Liver (tissue), 9 donors: ENCODE measurements around the gene CACNA1H. TPM values are rescaled to one million over a fixed set of nuclear protein-coding genes. Genes with fewer than 3 reads are reported as not detected.

Experiments
- DNase-seq: peaks from one replicate; pipeline ENCODE4 v3.0.0-alpha.2; 2017; ENCODE audit warnings: low spot score
- H3K27ac ChIP-seq, 2 donors: one replicate each; pipeline ENCODE4 v1.7.0; 2013; ENCODE audit warnings: inconsistent platforms in 2 of 2, low read length in 2 of 2, control low read depth in 1 of 2, low read depth in 1 of 2, mild to moderate bottlenecking in 1 of 2
- H3K27me3 ChIP-seq, 4 donors: one replicate each; pipeline versions ENCODE4 v1.6.1 to v1.7.0; 2013; ENCODE audit warnings: low read length in 3 of 4, inconsistent platforms in 1 of 4, mild to moderate bottlenecking in 1 of 4, moderate library complexity in 1 of 4; ENCODE audit not compliant: control insufficient read depth in 4 of 4, insufficient read depth in 4 of 4
- H3K36me3 ChIP-seq, 4 donors: one replicate each; pipeline versions ENCODE4 v1.6.1 to v1.7.0; 2013; ENCODE audit warnings: low read length in 3 of 4, mild to moderate bottlenecking in 3 of 4, low read depth in 1 of 4, moderate library complexity in 1 of 4; ENCODE audit not compliant: control insufficient read depth in 4 of 4, insufficient read depth in 3 of 4
- H3K4me1 ChIP-seq, 4 donors: one replicate each; pipeline versions ENCODE4 v1.6.1 to v1.7.0; 2013; ENCODE audit warnings: low read length in 3 of 4, mild to moderate bottlenecking in 3 of 4, moderate library complexity in 1 of 4; ENCODE audit not compliant: control insufficient read depth in 4 of 4, insufficient read depth in 4 of 4
- H3K4me3 ChIP-seq, 3 donors: one replicate each; pipeline versions ENCODE4 v1.6.1 to v1.7.0; 2013; ENCODE audit warnings: low read length in 3 of 3, control low read depth in 1 of 3, low read depth in 1 of 3, mild to moderate bottlenecking in 1 of 3
- H3K9ac ChIP-seq, 2 donors: one replicate each; pipeline ENCODE4 v1.7.0; 2013; ENCODE audit warnings: low read length in 2 of 2, mild to moderate bottlenecking in 2 of 2, moderate library complexity in 2 of 2, control low read depth in 1 of 2, low read depth in 1 of 2
- H3K9me3 ChIP-seq, 4 donors: one replicate each; pipeline versions ENCODE4 v1.6.1 to v1.7.0; 2013; ENCODE audit warnings: low read length in 3 of 4; ENCODE audit not compliant: control insufficient read depth in 4 of 4
- EGR1 ChIP-seq, 2 donors: IDR thresholded peaks; 2 replicates each; pipeline ENCODE4 v1.6.1; 2016 to 2018; ENCODE audit warnings: antibody characterized with exemption in 2 of 2, low read depth in 2 of 2
- FOXA1 ChIP-seq: IDR thresholded peaks from 2 replicates; pipeline ENCODE4 v1.6.1; 2016; ENCODE audit warnings: antibody characterized with exemption
- FOXA2 ChIP-seq: IDR thresholded peaks from 2 replicates; pipeline ENCODE4 v1.6.1; 2016; ENCODE audit warnings: antibody characterized with exemption
- GABPA ChIP-seq, 2 donors: IDR thresholded peaks in 1 of 2; conservative IDR thresholded peaks in 1 of 2; 2 replicates each; pipeline ENCODE4 v1.6.1; 2016; ENCODE audit warnings: antibody characterized with exemption in 2 of 2, mild to moderate bottlenecking in 1 of 2, moderate library complexity in 1 of 2
- HNF4A ChIP-seq, 2 donors: conservative IDR thresholded peaks; 2 replicates each; pipeline ENCODE4 v1.6.1; 2016; ENCODE audit warnings: antibody characterized with exemption in 2 of 2, mild to moderate bottlenecking in 2 of 2
- HNF4G ChIP-seq: IDR thresholded peaks from 2 replicates; pipeline ENCODE4 v1.6.1; 2016; ENCODE audit warnings: antibody characterized with exemption
- JUND ChIP-seq, 2 donors: IDR thresholded peaks; 2 replicates each; pipeline ENCODE4 v1.6.1; 2016; ENCODE audit warnings: antibody characterized with exemption in 2 of 2
- NR2F2 ChIP-seq: IDR thresholded peaks from 2 replicates; pipeline ENCODE4 v1.6.1; 2016; ENCODE audit warnings: antibody characterized with exemption
- RAD21 ChIP-seq, 2 donors: IDR thresholded peaks; 2 replicates each; pipeline ENCODE4 v1.6.1; 2016; ENCODE audit warnings: antibody characterized with exemption in 2 of 2, mild to moderate bottlenecking in 2 of 2
- RXRA ChIP-seq, 2 donors: IDR thresholded peaks; 2 replicates each; pipeline ENCODE4 v1.6.1; 2017 to 2018; ENCODE audit warnings: antibody characterized with exemption in 2 of 2, mild to moderate bottlenecking in 1 of 2
- SP1 ChIP-seq: IDR thresholded peaks from 2 replicates; pipeline ENCODE4 v1.6.1; 2018; ENCODE audit warnings: antibody characterized with exemption, mild to moderate bottlenecking
- TAF1 ChIP-seq: conservative IDR thresholded peaks from 2 replicates; pipeline ENCODE4 v1.6.1; 2016; ENCODE audit warnings: antibody characterized with exemption, mild to moderate bottlenecking
- YY1 ChIP-seq: IDR thresholded peaks from 2 replicates; pipeline ENCODE4 v1.6.1; 2016; ENCODE audit warnings: antibody characterized with exemption, mild to moderate bottlenecking
- WGBS: extraction: QIAGEN DNeasy Blood & Tissue Kit; methylation state at CpG from one replicate; pipeline ENCODE4 v1.1.7; 2013; 5-methylcytosine and 5-hydroxymethylcytosine counted together
- polyA plus RNA-seq, 2 donors: library from polyadenylated mRNA; stranded (reverse) in 1 of 2; unstranded in 1 of 2; fragments of 200-250 nt in 1 of 2; fragments of >200 nt in 1 of 2; fragmentation: Nextera tagmentation in 1 of 2; extraction: Ambion mirVana in 1 of 2; gene quantifications; one replicate each; pipeline versions ENCODE4 v1.2.1 to v1.2.3, GENCODE V29; 2013 to 2015
- total RNA-seq, 2 donors: library from RNA; depleted of rRNA; stranded (reverse); fragments of >200 nt; gene quantifications; one replicate each; pipeline ENCODE4 v1.2.3, GENCODE V29; 2014
- TF ChIP-seq, protein P1 (sequence below): fragments of 150-350 bp; IDR thresholded peaks from 2 replicates; pipeline ENCODE4 v1.5.1; 2017; ENCODE audit warnings: improper control_type of control experiment, low read depth, low read length; ENCODE audit not compliant: missing input control
- TF ChIP-seq, protein P2 (sequence below): IDR thresholded peaks from 2 replicates; pipeline ENCODE4 v1.6.1; 2016; ENCODE audit warnings: antibody characterized with exemption
- TF ChIP-seq, protein P3 (sequence below): IDR thresholded peaks from 2 replicates; pipeline ENCODE4 v1.6.1; 2016; ENCODE audit warnings: antibody characterized with exemption
- TF ChIP-seq, protein P4 (sequence below): IDR thresholded peaks from 2 replicates; pipeline ENCODE4 v1.6.1; 2016; ENCODE audit warnings: antibody characterized with exemption, mild to moderate bottlenecking
- TF ChIP-seq, protein P5 (sequence below): IDR thresholded peaks from 2 replicates; pipeline ENCODE4 v1.6.1; 2016; ENCODE audit warnings: antibody characterized with exemption
- donor health status: healthy.
- donor health status: healthy.
- donor health status: healthy.
- donor health status: healthy.
- donor health status: healthy.

Gene CACNA1H
- total and polyA plus RNA-seq, 4 donors = 0.21 to 8.5 (median 6.1) TPM

DNA sequence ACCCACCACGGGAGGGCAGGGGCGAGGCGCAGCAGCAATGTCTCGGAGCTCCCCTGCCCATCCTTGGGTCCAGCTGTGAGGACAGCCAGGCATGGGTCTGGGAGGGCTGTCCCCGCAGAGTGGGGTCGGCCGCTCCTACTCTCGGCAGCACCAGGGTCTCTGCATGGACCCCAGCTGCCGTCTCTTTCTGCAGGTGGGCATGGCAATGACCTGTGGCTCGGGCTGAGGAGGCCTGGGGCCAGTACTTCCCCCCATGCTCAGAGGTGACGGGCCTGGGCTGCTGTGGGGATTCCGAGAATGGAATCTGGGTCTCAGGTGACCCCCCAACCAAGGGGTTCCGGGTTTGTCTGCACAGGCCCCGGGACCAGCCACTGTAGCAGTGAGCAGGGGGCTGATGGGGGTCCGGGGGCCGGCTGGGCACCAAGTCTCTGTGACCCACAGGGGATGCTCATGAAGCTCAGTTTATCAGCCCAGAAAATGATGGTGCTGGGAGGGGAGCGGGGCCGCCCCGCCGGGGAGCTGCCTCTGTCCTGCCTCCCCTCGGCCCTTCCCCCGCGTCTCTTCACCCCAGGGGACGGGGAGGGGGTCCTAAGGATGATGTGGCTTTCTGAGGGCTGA, 23.5 kb downstream of the CACNA1H start:
- Histone ChIP-seq H3K4me1 (peaks cover 4 to 27% (median 16%) of the 10 kb centered on the region in 4 donors), H3K4me3 (no peak overlapping the region), H3K36me3 (no peaks in the 10 kb centered on the region), H3K27me3 (no peaks in the 10 kb centered on the region), H3K9ac (no peak overlapping the region), H3K9me3 (no peaks in the 10 kb centered on the region), H3K27ac (no peak overlapping the region)
- TF ChIP-seq GABPA (IDR thresholded peaks at IDR 0.05 in 1 of 2, conservative IDR thresholded peaks at IDR 0.05 in 1 of 2) (no peak), NR2F2 (no peak), HNF4A (conservative IDR thresholded peaks at IDR 0.05) (no peak), FOXA2 (no peak), YY1 (no peak), RXRA (IDR thresholded peaks at IDR 0.05) (no peak), EGR1 (IDR thresholded peaks at IDR 0.05; ENCODE audit: low read depth in 2 of 2) (no peak), RAD21 (IDR thresholded peaks at IDR 0.05) (no peak), FOXA1 (no peak), HNF4G (no peak), JUND (IDR thresholded peaks at IDR 0.05) (no peak), TAF1 (no peak), SP1 (no peak)
- TF ChIP-seq, protein P1, sequence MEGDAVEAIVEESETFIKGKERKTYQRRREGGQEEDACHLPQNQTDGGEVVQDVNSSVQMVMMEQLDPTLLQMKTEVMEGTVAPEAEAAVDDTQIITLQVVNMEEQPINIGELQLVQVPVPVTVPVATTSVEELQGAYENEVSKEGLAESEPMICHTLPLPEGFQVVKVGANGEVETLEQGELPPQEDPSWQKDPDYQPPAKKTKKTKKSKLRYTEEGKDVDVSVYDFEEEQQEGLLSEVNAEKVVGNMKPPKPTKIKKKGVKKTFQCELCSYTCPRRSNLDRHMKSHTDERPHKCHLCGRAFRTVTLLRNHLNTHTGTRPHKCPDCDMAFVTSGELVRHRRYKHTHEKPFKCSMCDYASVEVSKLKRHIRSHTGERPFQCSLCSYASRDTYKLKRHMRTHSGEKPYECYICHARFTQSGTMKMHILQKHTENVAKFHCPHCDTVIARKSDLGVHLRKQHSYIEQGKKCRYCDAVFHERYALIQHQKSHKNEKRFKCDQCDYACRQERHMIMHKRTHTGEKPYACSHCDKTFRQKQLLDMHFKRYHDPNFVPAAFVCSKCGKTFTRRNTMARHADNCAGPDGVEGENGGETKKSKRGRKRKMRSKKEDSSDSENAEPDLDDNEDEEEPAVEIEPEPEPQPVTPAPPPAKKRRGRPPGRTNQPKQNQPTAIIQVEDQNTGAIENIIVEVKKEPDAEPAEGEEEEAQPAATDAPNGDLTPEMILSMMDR = no peak
- TF ChIP-seq, protein P2, sequence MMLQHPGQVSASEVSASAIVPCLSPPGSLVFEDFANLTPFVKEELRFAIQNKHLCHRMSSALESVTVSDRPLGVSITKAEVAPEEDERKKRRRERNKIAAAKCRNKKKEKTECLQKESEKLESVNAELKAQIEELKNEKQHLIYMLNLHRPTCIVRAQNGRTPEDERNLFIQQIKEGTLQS = no peak
- TF ChIP-seq, protein P3, sequence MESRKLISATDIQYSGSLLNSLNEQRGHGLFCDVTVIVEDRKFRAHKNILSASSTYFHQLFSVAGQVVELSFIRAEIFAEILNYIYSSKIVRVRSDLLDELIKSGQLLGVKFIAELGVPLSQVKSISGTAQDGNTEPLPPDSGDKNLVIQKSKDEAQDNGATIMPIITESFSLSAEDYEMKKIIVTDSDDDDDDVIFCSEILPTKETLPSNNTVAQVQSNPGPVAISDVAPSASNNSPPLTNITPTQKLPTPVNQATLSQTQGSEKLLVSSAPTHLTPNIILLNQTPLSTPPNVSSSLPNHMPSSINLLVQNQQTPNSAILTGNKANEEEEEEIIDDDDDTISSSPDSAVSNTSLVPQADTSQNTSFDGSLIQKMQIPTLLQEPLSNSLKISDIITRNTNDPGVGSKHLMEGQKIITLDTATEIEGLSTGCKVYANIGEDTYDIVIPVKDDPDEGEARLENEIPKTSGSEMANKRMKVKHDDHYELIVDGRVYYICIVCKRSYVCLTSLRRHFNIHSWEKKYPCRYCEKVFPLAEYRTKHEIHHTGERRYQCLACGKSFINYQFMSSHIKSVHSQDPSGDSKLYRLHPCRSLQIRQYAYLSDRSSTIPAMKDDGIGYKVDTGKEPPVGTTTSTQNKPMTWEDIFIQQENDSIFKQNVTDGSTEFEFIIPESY = no peak
- TF ChIP-seq, protein P4, sequence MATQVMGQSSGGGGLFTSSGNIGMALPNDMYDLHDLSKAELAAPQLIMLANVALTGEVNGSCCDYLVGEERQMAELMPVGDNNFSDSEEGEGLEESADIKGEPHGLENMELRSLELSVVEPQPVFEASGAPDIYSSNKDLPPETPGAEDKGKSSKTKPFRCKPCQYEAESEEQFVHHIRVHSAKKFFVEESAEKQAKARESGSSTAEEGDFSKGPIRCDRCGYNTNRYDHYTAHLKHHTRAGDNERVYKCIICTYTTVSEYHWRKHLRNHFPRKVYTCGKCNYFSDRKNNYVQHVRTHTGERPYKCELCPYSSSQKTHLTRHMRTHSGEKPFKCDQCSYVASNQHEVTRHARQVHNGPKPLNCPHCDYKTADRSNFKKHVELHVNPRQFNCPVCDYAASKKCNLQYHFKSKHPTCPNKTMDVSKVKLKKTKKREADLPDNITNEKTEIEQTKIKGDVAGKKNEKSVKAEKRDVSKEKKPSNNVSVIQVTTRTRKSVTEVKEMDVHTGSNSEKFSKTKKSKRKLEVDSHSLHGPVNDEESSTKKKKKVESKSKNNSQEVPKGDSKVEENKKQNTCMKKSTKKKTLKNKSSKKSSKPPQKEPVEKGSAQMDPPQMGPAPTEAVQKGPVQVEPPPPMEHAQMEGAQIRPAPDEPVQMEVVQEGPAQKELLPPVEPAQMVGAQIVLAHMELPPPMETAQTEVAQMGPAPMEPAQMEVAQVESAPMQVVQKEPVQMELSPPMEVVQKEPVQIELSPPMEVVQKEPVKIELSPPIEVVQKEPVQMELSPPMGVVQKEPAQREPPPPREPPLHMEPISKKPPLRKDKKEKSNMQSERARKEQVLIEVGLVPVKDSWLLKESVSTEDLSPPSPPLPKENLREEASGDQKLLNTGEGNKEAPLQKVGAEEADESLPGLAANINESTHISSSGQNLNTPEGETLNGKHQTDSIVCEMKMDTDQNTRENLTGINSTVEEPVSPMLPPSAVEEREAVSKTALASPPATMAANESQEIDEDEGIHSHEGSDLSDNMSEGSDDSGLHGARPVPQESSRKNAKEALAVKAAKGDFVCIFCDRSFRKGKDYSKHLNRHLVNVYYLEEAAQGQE = no peak
- TF ChIP-seq, protein P5, sequence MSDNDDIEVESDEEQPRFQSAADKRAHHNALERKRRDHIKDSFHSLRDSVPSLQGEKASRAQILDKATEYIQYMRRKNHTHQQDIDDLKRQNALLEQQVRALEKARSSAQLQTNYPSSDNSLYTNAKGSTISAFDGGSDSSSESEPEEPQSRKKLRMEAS = no peak
- WGBS = 90% methylated on average over 24 of the region's 24 CpGs
- no peak for DNase-seq
